ENCODE data around the gene TRAM2. TPM values are rescaled to one million over a fixed set of nuclear protein-coding genes. Genes with fewer than 3 reads are reported as not detected.

Gene TRAM2
- total RNA-seq, 1 experiment from 2014 or later: 21.2 TPM

- Mint-ChIP-seq H3K27ac (peak overlapping the region in 1 of 3 experiments; percentile 58; a peak in 1 of 7 replicates), H3K27me3 (ENCODE audit: low read depth) (no peaks in the 10 kb centered on the region; the same call in 1 of the 2 replicates), H3K4me3 (no peak overlapping the region), H3K9me3 (no peaks in the 10 kb centered on the region), H3K36me3 (ENCODE audit: insufficient read depth in 1 of 3, low read depth in 3 of 3) (no peaks in the 10 kb centered on the region), H3K4me1 (peaks cover 21 to 23% of the 10 kb centered on the region in 2 experiments)
- Histone ChIP-seq H2BK120ac (ENCODE audit: low read depth, low read length, poor library complexity, severe bottlenecking) (no peak overlapping the region), H4K91ac (ENCODE audit: insufficient read length, low read depth, low read length) (no peak overlapping the region), H4K8ac (replicated peaks; ENCODE audit: insufficient read length, low read depth, low read length) (no peak overlapping the region), H3K27me3 (ENCODE audit: insufficient read depth, low read length) (no peaks in the 10 kb centered on the region), H3K18ac (ENCODE audit: insufficient read length, low read depth, low read length) (peak overlapping the region; percentile 25), H2BK15ac (ENCODE audit: low read depth, low read length) (no peak overlapping the region), H4K5ac (ENCODE audit: insufficient read length, low read depth, low read length) (peak overlapping the region; percentile 15), H2BK5ac (ENCODE audit: insufficient read length, low read length) (no peak overlapping the region), H3K9me3 (ENCODE audit: control insufficient read depth, low read depth, low read length) (no peaks in the 10 kb centered on the region), H2AK5ac (ENCODE audit: insufficient read length, low read length) (no peak overlapping the region), H3K79me1 (ENCODE audit: insufficient read depth, low read depth, low read length, poor library complexity, severe bottlenecking) (no peaks in the 10 kb centered on the region), H3K9ac (ENCODE audit: extremely low read depth, insufficient read length, low read length) (no peak overlapping the region), H2BK20ac (ENCODE audit: low read depth, low read length, poor library complexity, severe bottlenecking) (no peak overlapping the region), H3K27ac (ENCODE audit: insufficient read length, low read depth, low read length) (no peak overlapping the region), H3K79me2 (ENCODE audit: insufficient read depth, low read length) (no peaks in the 10 kb centered on the region), H2AFZ (ENCODE audit: low read length) (peak overlapping the region; percentile 96), H3K23me2 (ENCODE audit: insufficient read length, low read depth, low read length, poor library complexity, severe bottlenecking) (no peaks in the 10 kb centered on the region), H4K20me1 (ENCODE audit: control insufficient read depth, insufficient read depth, insufficient read length) (no peaks in the 10 kb centered on the region), H3K23ac (ENCODE audit: insufficient read length, low read depth, low read length) (no peak overlapping the region), H3K14ac (ENCODE audit: insufficient read depth, low read length) (no peak overlapping the region), H3K4ac (ENCODE audit: low read depth, low read length) (no peak overlapping the region), H3K56ac (ENCODE audit: insufficient read length, low read depth, low read length) (no peak overlapping the region), H3T11ph (ENCODE audit: low read length) (no peak overlapping the region), H3K4me2 (ENCODE audit: insufficient read depth, insufficient read length, low read length) (no peak overlapping the region), H2BK12ac (ENCODE audit: insufficient read length, low read depth, low read length) (no peak overlapping the region), H3K4me1 (ENCODE audit: insufficient read depth, low read length) (no peaks in the 10 kb centered on the region)
- no peak for TF ChIP-seq CTCF (conservative IDR thresholded peaks at IDR 0.05)
- no peak for DNase-seq
- no CpG with 5 or more reads among the region's 2 CpGs for WGBS (ENCODE audit: extremely low coverage, insufficient read length, low lambda C conversion rate)
Measured at GRCh38 chr6:52598824-52599190, 21.9 kb upstream of the TRAM2 start.

Measured in H9 (cell line).